GM04504 (cell line): ENCODE measurements around the gene SEC62.

Experiments used
- DNase-seq: peaks from one replicate; pipeline ENCODE4 v3.0.0-alpha.2; 2012; ENCODE audit warnings: low read depth

Gene SEC62

DNA sequence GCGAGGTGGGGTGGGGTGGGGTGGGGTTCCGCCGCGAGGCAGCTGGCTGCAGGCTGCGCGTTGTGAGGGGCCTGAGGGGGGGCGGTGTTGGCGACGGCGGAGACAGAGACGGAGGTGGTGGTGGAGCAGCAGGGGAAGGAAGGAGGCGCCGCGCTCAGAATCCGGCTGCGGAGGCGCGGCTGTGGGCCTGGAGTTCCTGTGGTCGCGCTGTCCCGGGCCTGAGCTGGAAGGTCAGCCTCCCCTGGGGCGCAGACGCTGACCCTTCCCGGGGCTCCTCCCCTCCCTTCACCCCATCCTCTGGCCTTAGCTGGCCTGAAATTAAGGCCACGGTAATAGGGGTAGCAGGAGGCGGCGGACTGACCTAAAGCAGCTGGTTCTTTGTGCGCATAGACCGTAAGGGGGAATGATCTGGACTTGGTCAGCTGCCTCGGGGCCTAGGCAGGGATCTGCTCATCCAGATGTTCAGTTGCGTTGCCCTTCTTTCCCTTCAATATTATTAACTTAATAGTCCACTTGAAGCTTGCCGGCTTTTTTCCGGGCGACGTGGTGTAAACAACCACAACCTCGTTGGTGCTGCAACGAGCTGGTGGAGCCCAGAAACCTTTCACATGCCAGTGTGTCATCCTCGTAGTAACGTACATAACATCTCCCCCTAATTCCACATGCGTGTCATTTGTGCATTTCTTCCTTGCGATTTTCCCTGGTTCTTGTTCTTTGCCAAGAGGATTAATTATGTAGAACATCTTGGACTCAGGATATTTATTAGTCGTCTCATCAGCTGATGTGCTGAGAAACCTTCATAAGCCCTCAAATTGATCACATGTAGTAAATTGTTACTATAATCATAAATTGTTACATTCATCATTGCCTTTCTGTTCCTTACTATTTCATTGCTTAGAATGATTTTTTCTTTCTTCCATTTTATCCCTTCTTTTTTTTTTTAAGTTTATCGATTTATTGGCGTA lies 626 bp downstream of the SEC62 start:
- DNase-seq = peak; percentile 16

DNA sequence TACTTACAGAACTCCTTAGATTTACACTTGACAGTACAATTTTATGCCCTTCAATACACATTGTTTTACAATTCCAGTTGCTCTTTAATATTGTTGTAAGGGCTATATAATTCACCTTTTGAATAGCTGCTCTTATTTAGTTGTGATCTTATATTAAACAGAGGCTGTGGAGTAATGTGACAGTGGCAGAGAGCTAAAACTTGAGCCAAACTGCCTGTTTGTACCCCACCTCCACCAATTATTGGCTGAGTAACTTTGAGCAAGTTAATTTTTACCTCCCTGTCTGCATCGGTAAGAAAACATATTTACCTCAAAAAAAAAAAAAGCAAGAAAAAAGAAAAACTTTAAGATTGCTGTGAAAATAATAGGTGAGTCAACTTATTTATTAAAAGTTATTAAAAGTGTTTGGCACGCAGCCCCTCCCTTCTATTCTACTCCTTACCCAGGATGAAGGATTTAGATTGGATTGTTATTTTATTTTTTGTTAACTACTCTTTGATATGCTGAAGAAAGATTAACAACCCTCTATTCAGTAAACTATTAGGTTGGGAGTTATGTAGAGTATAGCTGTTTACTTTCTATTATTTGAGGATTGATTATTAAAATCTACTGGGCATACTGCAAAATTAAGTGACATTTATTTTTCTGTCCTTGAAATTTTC lies 1.7 kb downstream of the SEC62 start:
- DNase-seq = no peak

DNA sequence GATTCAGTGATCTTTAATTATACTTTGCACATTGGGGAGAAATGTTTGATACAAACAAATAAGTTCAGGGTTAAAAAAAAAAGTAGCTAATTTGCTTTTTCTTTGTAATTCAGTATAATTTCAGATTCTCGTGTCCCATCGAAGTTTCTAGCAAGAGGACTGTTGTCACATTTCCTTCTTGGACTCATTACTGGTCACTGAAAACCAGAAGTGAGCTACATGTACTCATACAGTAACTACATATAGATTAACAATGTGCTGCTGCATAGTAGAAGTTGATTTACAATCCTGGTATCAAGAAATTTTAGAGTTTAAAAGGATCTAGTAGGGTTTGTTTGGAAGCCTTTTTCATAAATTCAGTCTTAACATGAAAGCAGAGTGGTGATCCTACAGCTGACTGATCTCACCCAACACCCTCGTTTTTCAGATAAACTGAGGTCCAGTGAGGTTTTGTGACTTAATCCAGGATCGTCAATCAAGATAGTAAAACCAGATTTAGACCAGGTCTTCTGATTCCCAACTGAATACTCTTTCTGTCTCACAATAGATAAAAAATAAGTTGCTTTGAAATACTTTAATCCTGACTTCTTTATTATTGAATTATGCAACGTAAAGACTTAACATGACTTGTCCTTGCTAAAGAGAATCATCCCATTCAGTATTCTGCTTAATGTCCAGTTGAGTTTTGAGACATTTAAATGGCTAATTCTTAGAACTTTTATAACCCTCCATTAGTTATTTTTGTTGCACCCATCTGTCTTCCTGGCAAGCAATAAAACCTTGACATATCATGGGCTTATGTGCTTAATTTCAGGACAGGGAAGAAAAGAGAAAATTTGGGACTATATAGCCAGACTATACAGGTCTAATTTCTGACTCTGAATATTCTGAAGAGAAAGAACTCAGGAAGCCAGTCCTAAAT lies 2.8 kb downstream of the SEC62 start:
- no peak for DNase-seq

DNA sequence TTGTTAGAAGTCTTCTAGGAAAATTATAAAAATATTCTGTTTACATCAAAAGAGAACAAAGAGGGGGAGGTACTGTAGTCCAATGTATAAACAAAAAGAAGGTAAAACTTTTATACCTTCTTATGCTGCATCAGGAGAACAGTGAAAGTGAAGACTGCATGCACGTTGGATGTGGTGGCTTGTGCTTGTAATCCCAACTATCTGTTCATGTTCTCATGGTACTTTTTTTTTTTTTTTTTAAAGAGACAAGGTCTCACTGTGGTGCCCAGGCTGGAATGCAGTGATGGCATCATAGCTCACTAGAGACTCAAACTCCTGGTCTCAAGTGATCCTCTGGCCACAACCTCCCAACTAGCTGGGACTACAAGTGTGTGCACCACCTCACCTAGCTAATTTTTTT lies 4.2 kb downstream of the SEC62 start:
- DNase-seq = no peak

DNA sequence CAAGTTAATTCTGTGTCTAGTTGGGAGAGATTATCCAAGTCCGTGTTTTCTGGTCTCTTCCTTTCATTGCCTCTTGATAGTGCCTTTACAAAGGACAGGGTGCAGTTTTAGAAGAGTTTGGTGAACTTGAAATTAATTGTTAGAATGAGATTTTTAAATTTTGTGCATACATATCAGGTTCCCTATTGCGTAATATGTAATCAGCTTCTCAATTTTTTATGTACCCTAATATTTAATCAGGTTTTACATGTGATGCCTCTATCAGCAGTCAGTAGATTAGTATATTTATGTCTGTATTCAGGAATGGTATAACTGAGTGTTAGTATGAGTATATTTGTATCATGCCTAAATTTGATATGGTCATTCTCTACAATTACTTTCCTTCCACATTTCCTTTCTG lies 4.9 kb downstream of the SEC62 start:
- DNase-seq = no peak

DNA sequence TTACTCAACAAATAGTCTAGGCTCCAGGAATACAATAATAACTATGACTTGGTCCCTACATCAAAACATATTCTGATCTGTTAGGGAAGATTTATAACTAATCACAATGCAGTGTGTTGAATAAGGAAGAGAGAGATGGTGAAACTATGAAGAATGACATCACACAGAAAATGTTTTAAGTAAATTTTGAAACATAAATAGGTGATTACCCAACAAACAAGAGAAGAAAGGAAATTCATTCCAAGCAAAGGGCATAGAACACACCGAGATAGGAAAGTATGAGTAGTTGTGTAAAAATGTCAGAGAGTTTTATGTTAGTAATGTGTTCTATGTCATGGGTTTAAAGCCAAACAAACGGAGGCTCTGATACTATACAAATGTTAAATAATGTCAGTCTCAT lies 13.4 kb downstream of the SEC62 start:
- DNase-seq = no peak

DNA sequence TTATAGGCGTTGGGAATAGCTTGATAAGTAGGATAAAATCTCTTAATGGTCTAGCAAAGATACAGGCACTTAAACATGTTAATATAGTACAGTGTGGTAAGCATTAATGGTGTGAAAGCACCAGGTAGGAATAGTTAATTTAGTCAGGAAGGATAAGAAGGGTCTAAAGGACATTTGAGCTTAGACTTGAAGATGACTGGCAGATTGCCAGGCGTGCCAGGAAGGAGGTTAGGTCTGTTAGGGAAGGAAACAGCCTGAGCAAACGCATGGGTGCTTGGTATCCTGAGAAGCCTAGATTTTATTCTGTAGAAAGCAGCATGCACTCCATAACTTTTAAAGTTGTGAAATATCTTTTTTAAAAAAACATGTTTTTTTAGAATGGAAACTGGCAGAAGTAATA lies 17.7 kb downstream of the SEC62 start:
- no peak for DNase-seq

DNA sequence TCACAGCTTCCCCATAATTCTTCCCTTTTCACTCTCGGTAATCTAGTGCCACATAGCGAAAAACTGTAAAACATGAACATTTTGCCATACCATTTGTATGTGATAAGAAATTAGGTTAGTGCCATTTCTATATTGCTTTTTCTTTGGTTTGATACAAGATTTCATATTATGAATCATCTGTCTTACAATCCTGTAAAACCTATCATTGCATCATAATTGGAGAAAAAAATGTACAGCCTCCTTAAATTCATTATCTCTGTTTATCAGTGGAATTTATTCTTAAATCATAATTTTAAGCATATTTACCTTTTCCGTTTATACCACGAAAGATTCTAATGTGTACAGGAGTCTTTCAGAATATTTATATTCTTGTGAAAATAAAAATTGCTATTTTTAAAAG lies 23.8 kb downstream of the SEC62 start:
- no peak for DNase-seq

DNA sequence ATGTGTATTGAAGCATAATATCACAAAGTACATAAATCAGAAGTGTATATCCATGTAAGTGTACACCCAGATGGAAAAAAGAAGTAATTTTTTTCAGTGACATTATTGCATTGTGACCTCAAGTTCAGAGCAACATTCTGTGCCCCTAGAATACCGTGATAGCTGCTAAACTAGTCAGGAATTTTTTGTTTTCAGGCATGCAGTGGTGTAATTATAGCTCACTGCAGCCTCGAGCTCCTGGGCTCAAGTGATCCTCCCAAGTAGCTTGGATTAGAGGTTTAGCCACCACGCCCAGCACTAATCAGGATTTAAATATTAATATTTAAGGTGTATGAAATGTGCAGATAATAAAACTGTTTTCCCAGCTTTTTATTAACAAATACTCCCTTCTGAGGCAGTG lies 25.5 kb downstream of the SEC62 start:
- no peak for DNase-seq

DNA sequence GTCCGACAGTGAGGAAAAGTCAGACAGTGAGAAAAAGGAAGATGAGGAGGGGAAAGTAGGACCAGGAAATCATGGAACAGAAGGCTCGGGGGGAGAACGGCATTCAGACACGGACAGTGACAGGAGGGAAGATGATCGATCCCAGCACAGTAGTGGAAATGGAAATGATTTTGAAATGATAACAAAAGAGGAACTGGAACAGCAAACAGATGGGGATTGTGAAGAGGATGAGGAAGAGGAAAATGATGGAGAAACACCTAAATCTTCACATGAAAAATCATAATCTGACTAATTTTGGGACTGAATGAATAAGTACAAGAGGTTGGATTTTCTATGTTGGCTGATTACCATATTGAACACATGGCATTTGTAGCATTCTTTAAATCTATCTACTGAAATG lies 26.2 kb downstream of the SEC62 start:
- DNase-seq = no peak

DNA sequence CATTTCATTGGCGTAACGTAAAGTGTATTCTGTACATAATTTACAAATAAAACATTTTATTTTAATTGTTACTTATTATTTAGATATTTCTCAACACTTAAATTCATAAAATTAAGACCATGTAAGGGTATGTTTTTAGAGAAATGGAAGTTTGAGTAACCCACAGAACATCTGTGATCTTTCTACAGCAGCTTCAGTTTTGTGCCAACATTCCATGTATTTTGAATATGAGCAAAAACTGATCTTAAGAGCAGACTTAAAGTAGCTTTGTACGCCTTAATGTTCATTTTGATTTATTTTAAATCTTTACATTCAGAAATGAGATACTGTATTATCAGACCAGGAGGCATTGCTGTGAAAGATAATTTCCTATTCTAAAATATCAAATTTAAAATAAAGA lies 27.2 kb downstream of the SEC62 start:
- no peak for DNase-seq

DNA sequence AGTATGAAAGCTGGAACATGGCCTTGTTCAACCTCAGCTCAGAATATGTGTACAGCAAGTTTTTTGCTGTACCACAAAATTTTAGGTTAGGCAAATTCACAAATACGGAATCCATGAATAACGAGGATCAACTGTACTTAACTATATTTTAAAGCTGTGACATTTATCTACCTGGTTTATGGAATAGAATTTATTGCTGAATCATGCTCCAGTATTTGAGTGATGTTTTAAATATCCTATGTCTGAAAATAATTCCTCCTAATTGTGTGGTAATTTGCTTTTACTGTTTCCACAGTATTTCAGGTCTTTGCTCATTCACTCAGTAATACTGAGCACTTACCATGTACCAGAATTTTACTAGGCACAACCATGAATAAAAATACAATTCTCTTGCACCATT lies 29.5 kb downstream of the SEC62 start:
- no peak for DNase-seq

DNA sequence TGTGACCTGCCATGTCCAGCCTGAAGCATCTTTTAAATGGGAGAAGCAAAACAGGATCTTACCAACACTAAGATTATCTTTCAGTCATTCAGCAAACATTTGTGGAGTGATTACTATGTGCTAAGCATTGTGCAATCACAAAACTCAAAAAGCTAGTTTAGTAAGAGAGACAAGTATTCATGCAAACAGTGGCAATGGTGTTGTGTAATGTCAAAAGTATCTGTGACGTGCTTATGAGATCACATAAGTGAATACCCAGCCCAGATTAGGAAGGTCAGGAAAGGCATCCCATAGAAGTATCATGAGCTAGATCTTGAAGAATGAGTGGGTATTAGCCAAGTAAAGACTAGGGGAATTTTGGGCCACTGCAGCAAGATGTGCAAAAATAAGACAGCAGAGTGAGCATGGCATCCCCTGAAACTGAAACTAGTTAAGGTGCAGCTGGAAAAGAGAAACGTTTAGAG lies 32.1 kb downstream of the SEC62 start:
- DNase-seq = peak; percentile 43

DNA sequence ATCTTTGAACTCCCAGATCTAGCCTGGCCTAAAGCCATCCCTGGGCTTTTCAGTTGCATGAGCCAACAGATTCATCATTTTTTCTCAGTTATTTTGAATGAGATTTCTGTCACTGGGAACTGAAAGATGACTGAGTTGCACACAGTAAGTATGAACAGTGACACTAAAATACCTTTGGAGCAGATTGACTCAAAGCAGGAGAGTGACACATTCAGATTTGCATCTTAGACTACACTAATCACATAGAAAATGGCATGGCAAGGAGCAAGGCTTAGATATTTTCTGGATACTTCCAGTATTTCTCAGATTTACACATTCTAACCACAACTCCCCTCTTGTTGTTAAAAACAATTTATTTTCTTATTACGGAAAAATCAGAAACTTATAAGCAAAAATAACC lies 32.8 kb downstream of the SEC62 start:
- no peak for DNase-seq

DNA sequence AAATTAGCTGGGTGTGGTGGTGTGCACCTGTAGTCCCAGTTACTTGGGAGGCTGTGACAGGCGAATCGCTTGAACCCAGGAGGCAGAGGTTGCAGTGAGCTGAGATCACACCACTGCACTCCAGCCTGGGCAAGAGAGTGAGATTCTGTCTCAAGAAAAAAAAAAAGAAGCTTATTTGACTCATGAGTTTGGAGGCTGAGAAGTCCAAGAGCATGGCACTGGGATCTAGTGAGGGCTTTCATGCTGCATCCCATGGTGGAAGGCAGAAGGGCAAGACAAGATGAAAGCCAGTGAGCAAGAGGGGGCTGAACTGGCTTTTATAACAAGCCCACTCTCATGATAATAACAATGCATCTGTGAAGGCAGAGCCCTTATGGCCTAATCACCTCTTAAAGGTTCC lies 33.4 kb downstream of the SEC62 start:
- DNase-seq = no peak

DNA sequence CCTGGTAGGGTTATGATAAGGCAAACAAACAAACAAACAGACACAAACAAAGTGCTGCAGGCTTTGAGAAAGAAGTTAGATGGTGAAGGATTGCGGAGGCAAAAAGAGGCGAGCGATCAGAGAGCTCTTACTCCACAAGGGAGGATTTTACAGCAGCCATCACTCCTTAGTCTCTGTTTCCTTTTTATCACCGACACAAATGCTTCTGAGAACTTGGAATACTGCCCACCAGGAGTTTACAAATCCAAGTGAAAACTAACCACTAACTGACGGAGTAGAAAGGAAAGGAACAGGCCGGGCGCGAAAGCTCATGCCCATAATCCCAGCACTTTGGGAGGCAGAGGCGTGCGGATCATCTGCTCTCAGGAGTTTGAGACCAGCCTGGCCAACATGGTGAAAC lies 35.6 kb downstream of the SEC62 start:
- DNase-seq = no peak

DNA sequence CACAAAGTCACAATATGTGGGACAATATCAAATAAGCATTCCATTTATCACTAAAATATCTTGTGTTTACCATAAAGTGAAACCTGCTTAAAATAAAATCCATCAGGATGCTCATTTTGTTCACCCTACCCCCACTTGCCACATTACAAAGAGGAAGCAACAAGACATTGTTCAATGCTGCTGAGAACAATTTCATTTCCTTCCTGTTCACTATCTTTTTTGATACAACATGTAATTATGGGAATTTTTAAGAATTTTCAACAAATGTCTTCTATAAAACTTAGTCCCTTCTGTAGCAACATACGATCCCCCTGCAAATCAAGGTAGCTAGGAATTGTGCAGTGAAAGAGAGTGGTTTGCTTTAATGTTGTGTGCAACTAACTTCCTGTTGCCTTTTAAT lies 36.3 kb downstream of the SEC62 start:
- DNase-seq = no peak

DNA sequence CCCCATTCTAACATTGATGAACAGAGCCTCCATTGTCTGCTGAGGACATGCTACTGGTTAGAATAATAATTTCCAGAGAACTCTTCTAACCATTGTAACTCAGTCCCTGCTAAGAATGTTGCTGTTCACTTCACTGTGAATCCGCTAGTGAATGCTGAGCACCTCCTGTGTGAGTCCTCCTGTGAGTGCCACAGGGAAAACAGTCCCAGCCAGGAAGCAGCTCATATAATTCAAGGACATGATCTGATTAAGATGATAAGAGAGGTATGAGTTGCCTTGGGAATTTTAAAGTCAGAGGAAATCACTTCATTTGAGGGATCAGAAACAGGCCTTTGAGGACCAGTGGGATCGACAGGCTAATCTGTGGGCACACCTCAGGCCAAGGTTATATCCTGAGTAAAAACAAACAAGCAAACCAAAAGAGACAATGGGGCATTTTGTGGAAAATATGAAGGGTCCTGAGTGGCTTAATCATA lies 37.3 kb downstream of the SEC62 start:
- DNase-seq = no peak

DNA sequence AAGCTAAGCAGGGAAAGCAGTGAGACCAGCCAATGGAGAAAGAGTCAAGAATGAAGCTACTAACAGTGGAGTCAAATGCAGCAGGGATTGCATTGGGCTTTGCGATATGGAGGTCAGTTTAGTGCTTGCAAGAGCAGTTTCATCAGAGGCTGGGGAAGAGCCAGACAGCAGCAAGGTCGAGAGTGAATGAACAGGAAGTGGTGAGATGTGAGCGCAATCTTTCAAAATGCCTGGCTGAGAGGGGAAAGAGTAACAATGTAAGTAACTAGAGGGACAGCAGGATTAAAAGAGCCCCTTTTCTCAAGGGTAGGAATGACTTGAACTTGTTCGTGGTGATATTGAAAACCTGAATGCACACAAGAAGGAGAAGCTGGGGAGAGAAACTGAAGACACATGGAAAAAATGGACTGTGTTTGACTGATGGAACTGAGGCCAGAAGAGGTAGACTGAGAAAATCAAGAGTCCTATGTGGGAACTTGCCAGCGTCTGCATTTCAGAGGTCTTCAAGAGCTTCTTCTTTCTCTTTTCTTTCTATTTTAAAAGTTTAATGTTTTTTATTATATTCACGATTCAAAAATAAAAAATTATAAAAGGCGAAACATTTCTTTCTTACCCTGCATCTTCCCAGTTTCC lies 40.5 kb downstream of the SEC62 start:
- DNase-seq = peak; percentile 11

DNA sequence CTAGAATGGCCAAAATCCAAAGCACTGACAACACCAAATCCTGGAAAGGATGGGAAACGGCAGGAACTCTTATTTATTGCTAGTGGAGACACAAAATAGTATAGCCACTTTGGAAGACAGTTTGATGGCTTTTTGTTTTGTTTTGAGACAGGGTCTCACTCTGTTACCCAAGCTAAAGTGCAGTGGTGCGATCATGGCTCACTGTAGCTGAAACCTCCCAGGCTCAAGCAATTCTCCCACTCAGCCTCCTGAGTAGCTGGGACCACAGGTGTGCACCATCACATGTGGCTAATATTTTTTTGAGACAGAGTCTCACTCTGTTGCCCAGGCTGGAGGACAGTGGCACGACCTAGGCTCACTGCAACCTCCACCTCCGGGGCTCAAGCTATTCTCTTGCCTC lies 43.9 kb downstream of the SEC62 start:
- DNase-seq = no peak

DNA sequence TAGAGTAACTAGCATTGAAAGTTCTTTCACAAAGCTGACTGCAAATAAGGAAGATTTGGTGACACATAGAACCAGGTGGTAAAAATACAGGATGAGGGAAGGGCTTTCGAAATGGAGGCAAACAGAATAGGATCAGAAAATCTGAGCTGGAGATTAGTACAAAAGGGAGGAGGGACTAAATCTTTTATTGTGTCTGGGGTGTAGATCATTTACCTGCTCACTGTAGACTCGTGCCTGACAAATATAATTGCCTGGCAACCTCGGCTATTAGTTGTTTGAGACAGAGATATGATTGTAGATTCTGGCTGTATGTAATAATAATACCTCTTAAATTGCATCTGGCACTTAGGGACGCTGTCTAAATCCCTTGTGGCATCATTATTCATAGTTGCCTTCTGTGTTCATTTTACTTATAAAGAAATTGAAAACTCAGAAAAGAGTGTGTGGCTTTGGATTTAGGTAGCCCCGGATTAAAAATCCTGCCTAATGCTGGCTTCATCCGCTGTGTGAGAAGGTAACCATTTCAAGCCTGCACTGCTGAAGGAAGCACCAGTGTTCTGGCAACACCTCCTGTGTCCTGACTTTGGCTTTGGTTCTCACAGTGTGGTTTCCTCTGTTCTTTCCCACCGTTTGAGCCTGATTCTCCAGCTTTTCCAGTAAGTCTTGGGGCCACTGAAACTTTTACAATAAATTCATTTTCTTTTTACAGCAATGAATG lies 46.2 kb downstream of the SEC62 start:
- no peak for DNase-seq
